Anterior cingulate cortex (tissue), 58 donors: ENCODE data around the gene RABGAP1L.
A peak's percentile ranks its signal among the peaks of the same experiment; 100 is the strongest.

Source experiments
- DNase-seq, 58 donors: peaks; one replicate each; lab custom pipeline; 2025; lab: John Stamatoyannopoulos, UW

The RABGAP1L gene

DNA sequence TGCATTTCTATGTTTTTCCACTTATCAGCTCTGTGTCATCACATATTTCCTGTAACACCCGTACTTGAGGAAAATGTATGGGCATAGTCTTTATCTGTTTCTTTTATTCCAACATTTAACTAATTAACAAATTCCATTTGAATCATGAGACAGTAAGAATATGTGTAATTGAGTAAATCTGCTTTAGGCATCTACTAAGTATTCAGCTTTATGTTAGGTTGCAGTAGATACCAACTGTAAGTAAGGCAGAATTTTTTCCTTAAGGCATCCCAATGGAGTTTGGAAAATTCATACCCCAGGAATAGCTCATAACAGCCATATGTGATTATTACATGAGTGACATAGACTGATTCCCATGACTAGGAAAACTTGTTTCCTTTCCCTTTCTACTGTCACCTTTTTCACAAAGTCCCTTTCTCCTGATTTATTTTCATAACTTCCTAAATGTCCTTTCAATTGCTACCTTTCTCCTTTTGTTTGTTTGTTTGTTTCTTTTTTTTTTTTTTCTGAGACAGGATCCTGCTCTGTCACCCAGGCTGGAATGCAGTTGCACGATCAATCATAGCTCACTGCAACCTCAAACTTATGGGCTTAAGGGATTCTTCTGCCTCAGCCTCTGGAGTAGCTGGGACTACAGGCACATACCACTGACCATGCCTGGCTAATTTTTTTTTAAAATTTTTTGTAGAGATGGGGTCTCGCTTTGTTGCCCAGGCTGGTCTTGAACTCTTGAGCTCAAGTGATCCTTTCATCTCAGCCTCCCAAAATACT is 780.6 kb downstream of the RABGAP1L start:
- no peak for DNase-seq

GRCh38 chr1:174940646-174941175 is 781.4 kb downstream of the RABGAP1L start:
- DNase-seq = peak in 1 of 58 donors; percentile 7

DNA sequence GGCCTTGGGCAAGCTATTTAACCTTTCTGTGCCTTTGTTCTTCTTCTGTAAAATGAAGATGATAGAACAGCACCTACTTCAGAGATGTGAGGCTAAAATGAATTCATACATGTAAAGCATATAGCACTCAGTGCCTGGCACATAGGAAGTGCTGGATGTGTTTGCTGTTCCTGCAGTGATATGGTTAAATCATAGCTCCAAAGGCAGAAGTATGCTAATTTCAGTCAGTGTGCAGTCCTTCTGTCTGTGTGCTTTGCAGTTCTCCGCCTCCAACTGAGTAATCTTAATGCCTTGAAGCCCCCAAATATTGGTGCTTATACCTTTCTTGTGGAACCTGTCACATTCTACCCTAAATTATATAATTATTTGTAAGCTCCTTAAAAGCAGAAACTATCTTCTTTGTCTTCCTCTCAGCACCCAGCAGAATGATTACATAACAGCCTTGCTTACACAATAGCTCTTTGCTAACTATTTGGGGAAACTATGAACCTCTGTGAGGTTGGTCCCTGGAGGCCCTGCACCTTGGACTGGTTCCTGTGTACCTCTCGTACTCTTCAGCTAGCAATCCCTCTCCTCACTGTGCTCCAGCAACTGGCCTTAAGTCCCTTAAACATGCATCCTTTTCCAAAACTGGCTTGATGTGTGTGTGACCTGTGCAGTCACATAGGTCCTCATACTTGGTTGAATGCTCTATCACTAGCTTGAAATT is 783.4 kb downstream of the RABGAP1L start:
- DNase-seq = peak in 4 of 58 donors; percentile 11 to 34 (median 21)

GRCh38 chr1:174946031-174946430 is 786.7 kb downstream of the RABGAP1L start:
- no peak for DNase-seq

DNA sequence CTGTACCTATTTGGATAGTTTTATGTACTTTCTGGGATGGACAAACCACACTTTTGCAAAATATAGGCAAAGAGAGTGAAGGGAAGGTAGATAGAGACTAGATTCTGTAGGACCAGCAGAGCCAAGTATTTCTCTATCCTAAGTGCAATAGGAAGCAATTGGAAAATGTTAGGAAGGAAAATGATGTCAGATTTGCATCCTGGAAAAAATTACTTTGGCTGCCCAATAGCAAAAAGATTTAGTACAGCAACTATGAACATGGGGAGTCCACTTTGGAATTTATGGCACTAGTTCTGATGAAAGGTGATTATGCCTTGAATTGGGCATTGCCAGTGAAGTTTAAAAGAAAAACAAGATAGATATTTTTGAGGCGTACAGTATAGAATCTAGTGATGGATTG is 789.7 kb downstream of the RABGAP1L start:
- no peak for DNase-seq

DNA sequence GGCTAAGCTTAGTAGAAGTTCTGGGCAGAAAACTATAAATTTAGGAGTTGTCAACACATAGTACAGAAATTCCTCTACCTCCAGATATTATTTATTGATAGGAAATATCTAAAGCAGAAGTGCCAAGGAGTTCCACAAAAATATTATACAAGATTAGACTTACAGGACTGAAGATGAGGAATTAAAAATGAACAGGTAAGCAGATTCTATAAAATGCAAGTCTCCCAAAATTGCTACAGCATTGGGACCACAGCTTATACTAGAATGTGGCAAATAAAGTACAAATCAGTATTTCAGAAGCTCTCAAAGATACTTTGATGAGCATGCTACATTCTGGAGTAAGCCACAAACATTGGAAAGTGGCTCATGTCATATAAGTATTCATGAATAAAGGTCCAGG is 790.3 kb downstream of the RABGAP1L start:
- no peak for DNase-seq

DNA sequence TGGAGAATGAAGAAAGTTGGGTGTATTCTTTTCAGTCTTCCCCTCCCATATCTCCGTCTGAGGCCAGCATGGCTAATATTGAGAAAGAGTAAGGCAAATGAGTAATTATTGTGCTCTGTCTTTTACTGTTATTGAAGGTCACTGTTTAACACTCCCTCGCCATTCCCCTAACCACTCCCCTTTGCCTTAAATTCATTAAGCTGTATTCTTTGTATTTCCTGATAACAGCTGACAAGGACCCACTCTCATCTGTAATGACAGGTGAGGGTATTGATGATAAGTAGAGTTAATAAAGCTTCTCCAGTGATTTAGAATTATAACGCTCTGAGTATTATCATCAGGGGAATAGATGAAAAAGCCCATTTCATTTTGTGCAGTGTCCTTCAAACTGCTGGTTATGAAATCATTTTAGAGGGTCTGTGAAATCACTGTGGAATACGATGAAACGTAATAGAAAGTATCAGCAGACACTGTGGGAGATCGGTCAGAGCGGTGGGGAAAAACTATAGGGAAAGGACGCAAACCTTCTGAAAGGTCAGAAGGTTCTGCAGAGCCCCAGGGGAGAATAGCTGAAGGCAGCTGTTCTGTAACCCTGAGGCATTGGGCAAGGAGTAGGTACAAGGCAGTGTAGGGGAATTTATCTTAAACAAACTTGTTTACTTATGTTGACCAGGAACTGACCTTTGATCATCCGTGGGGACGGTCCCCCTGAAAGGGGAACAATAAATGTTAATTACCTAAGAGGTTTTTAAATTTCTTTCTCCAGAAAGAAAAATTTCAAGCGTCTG is 794.2 kb downstream of the RABGAP1L start:
- DNase-seq = no peak

- DNase-seq = no peak
Measured at GRCh38 chr1:174954073-174954460, 794.7 kb downstream of the RABGAP1L start.

- DNase-seq = no peak
Measured at GRCh38 chr1:174954671-174955669, 795.6 kb downstream of the RABGAP1L start.

GRCh38 chr1:174956086-174956485 is 796.8 kb downstream of the RABGAP1L start:
- DNase-seq = no peak

GRCh38 chr1:174956976-174957375 is 797.7 kb downstream of the RABGAP1L start:
- no peak for DNase-seq

DNA sequence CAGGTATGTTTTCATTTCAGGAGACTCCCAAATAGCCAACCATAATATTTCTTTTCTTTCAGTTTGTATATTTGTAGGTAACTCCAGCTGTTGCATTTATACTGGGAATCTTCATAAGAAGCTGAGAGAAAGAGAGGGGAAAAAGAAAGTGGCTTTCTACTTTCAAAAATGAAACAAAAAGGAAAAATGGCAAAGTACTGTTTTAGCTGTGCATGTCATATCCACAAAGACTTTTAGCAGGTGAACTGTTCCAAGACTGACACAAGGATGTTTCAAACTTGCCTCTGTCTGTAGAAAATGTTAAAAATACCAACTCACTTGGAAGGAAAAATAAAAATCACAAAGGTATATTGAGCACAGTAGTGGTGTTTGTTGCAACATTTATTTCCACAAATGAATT is 798.5 kb downstream of the RABGAP1L start:
- no peak for DNase-seq

DNA sequence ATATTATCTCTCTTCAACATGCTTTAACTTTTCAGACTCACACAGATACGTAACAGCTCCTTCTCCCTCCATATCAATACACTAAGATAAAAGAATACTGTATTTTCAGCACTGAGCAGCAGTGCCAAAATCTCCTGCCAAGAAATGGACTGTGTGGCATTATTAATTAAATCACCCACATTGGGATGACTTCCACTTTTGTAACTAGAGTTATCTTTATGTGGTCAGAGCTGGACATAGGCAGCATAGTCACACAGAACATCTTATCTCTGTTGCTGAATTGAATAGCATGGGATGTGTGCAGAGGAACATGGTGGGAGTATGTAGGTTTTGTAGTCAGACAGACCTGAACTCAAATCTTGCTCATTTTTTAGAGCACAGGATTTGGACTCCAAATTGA is 799.1 kb downstream of the RABGAP1L start:
- peak in 1 of 58 donors; percentile 5 for DNase-seq

DNA sequence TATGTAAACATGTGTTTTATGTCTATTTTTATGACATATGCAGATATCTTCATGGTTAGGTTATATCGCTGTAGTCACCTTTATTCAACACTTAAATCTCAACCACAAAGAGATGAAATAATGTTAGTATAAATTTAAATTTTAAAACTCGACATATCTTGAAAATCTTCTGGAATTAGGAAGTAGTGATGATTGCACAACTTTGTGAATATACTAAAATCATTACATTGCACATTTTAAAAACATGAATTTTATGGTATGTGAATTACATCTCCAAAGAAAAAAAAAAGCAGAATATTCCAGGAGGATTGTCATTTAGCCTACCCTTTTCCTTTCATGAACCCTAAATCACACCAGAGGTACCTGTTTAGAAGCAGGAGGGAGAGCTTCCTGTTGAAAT is 801.0 kb downstream of the RABGAP1L start:
- DNase-seq = no peak

DNA sequence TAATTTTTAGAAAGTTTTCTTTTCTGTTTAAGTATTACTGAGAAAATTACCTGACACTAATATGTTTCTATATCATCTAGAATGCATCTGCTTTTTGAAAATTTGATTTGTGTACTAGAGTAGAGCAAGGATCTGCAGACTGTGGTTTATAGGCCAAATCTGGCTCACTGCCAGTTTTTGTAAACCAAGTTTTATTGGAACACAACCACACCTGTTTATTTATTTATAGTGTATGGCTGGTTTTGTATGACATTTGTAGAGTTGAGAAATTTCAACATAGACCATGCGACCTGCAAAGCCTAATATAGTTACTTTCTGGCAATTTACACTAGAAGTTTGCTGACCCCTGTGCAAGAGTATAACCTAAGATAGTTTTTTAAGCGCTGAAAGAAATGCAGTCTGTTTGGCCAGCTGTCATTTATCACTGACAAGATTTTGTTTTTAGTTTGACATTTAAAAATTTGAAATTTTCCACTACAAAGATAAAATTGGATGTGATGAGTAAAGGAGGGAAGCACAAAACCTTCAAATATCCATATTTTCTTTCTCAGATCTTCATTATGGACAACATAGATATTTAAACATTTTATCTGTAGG is 804.3 kb downstream of the RABGAP1L start:
- no peak for DNase-seq

DNA sequence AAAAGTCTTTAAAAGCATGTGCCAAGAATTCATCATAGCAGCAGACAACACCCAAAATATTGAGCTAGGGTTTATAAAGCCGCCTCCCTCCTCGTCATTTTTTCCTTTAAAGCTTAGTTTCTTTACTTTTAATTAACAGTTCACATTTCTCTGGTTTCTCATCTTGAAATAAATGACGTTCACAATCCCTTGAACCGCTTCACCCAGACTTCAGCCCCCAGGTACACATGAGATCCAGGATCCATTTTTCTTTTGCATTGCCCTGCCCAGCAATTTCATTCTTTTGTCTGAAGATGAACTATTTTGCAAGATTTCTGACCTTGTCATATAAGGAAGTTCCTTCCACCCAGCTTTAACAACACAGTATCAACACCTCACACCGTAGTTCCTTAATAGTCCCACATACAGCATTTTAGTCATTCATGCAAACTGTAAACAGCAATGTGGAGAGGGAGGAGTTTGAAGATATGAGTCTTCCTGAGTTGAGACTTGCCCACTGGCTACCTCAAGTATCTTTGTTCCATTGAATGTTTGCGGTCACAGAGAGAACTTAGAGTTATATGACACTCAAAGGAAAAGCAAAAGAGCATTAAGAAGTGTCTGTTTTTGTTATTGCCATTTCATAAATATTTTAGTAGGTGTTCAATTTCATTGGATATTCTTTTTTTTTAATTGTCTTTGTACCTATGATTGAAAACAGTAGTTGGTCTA is 805.1 kb downstream of the RABGAP1L start:
- DNase-seq = no peak

GRCh38 chr1:174964972-174965361 is 805.6 kb downstream of the RABGAP1L start:
- peak in 2 of 58 donors; percentile 21 to 29 for DNase-seq

GRCh38 chr1:174965362-174966007 is 806.2 kb downstream of the RABGAP1L start:
- DNase-seq = peak in 17 of 58 donors; percentile 13 to 53 (median 24)
